Measurements from ENCODE around the gene TPP1. TPM values are rescaled to one million over a fixed set of nuclear protein-coding genes. Genes with fewer than 3 reads are reported as not detected.

Gene TPP1
- total RNA-seq, 1 experiment from 2014 or later: 40.7 TPM

- DNase-seq (ENCODE audit: low spot score): no peak
These were observed 28.6 kb upstream of the TPP1 start for GRCh38 chr11:6647836-6648235.

GRCh38 chr11:6646918-6647679 lies 27.9 kb upstream of the TPP1 start:
- DNase-seq (ENCODE audit: low spot score): no peak

GRCh38 chr11:6646576-6646917 lies 27.3 kb upstream of the TPP1 start:
- DNase-seq (ENCODE audit: low spot score): no peak

GRCh38 chr11:6646071-6646470 lies 26.8 kb upstream of the TPP1 start:
- no peak for DNase-seq (ENCODE audit: low spot score)

GRCh38 chr11:6642957-6643356 lies 23.7 kb upstream of the TPP1 start:
- DNase-seq (ENCODE audit: low spot score): no peak

- no peak for DNase-seq (ENCODE audit: low spot score)
These were observed 21.9 kb upstream of the TPP1 start for GRCh38 chr11:6640985-6641701.

- no peak for DNase-seq (ENCODE audit: low spot score)
These were observed 21.1 kb upstream of the TPP1 start for GRCh38 chr11:6640036-6640984.

- peak; percentile 7 for DNase-seq (ENCODE audit: low spot score)
These were observed 19.2 kb upstream of the TPP1 start for GRCh38 chr11:6638429-6638828.

GRCh38 chr11:6637871-6638270 lies 18.6 kb upstream of the TPP1 start:
- peak; percentile 31 for DNase-seq (ENCODE audit: low spot score)

- DNase-seq (ENCODE audit: low spot score): no peak
These were observed 17.3 kb upstream of the TPP1 start for GRCh38 chr11:6636480-6636879.

GRCh38 chr11:6635082-6635932 lies 16.1 kb upstream of the TPP1 start:
- DNase-seq (ENCODE audit: low spot score): peak; percentile 41

GRCh38 chr11:6634534-6634933 lies 15.3 kb upstream of the TPP1 start:
- no peak for DNase-seq (ENCODE audit: low spot score)

GRCh38 chr11:6633422-6634408 lies 14.5 kb upstream of the TPP1 start:
- DNase-seq (ENCODE audit: low spot score): no peak

- DNase-seq (ENCODE audit: low spot score): no peak
These were observed 13.2 kb upstream of the TPP1 start for GRCh38 chr11:6632116-6633073.

- no peak for DNase-seq (ENCODE audit: low spot score)
These were observed 12.2 kb upstream of the TPP1 start for GRCh38 chr11:6631361-6631890.

- DNase-seq (ENCODE audit: low spot score): no peak
These were observed 11.5 kb upstream of the TPP1 start for GRCh38 chr11:6630632-6631291.

GRCh38 chr11:6629892-6630631 lies 10.8 kb upstream of the TPP1 start:
- no peak for DNase-seq (ENCODE audit: low spot score)
